Thyroid gland (tissue), 4 donors: Measurements from ENCODE around the gene CDHR3.

Experiments used
- CTCF ChIP-seq, 6 experiments: fragments of 200-600 bp in 3 of 6; fragments of 450-650 bp in 3 of 6; sonication (generic) in 3 of 6; IDR thresholded peaks; one replicate each; pipeline ENCODE4 v1.5.1; 2016 to 2019; ENCODE audit warnings: antibody characterized with exemption in 6 of 6, mild to moderate bottlenecking in 2 of 6, inconsistent platforms in 1 of 6, moderate library complexity in 1 of 6
- POLR2A ChIP-seq, 2 donors: fragments of 450-650 bp; IDR thresholded peaks; one replicate each; pipeline ENCODE4 v1.6.1; 2017; ENCODE audit warnings: antibody characterized with exemption in 2 of 2, mild to moderate bottlenecking in 2 of 2, moderate library complexity in 1 of 2

DNA sequence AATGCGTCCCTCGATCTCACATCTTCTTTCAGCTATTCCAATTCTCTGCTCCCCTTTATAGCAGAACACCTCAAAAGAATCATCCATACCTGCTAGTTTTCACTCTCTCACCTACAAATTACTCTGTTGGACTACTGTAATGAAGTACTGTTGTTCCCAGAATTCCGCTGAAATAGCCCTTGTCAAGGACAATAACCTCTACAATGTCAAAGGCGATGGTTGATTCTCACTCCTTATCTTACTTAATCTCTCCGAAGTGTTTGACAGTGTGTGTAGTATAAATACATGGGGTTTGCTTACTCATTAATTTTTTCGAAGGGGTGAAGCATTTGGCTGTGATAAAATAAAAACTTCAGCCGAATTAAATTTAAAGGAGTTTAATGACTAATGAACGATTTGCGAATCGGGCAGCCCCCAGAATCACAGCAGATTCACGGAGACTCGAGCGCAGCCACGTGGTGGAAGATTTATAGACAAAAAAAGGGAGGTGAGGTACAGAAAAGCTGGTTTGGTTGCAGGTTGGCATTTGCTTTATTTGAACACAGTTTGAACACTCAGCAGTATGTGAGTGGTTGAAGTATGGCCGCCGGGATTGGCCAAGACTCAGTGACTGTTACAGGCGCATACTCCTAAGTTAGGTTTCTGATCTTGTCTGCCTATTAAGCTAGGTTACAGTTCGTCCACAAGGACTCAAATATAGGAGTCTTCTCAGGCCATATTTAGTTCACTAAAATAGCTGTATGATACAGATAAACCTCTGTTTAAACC lies 119.2 kb downstream of the CDHR3 start:
- TF ChIP-seq CTCF (IDR thresholded peaks at IDR 0.05) (no peak), POLR2A (IDR thresholded peaks at IDR 0.05) (no peak)
